ENCODE data around the gene PUSL1.
"Not testable (repeated sequence)": the region's sequence is repeated elsewhere in the genome, so short reads cannot be mapped to it uniquely, and the experiment has no call there.

PUSL1 gene

DNA sequence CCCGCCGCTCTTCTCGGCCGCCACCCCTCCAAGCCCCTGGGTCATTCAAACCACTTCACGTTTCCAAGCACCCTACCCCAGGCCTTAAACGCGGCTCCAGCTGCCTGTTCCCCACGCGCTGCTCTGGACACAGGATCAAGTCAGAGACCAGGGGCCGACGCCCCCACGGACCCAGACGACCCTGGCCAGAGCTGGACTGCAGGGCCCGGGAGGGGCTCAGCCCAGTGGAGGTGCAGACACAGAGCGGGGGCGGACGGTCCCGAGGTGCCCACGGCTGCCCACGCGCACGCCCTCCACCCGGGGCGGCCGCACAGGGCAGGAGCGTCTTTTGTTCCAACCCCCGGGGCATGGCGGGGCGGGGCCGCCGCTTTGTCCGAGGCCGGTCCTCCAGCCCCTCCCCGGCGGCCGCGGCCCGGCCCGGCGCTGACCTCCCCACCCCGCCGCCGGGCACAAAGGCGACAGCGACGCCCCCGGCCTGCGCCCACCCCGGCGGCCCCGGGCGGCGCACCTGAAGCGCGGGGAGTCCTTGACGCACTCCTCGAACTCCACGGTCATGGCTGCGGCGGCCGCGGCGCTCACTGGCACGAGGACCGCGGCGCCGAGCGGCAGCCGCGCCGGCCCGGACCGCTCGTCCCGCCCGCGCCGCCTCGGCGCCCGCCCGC lies 1.0 kb upstream of the PUSL1 start:
- in situ Hi-C loops (cut with MboI; ENCODE audit: low sequenced_read_pairs) = no loop called here

DNA sequence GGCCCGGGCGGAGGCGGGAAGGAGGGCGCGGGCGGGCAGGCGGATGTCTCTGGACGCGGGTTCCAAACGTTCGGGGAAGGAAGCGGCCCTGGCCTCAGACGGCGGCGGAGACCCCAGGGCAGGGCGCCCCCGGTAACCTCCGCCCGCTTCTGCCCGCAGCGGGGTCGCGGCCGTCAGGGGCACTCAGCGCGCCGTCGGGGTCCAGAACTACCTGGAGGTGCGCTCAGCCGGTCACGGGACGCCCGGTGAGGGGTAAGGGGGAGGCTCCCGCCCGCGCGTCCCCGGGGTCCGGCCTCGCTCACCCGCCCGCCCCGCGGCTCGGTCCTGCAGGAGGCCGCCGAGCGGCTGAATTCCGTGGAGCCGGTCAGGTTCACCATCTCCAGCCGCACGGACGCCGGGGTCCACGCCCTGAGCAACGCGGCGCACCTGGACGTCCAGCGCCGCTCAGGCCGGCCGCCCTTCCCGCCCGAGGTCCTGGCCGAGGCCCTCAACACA lies 406 bp downstream of the PUSL1 start:
- in situ Hi-C loops (cut with MboI; ENCODE audit: low sequenced_read_pairs) = no loop called here

DNA sequence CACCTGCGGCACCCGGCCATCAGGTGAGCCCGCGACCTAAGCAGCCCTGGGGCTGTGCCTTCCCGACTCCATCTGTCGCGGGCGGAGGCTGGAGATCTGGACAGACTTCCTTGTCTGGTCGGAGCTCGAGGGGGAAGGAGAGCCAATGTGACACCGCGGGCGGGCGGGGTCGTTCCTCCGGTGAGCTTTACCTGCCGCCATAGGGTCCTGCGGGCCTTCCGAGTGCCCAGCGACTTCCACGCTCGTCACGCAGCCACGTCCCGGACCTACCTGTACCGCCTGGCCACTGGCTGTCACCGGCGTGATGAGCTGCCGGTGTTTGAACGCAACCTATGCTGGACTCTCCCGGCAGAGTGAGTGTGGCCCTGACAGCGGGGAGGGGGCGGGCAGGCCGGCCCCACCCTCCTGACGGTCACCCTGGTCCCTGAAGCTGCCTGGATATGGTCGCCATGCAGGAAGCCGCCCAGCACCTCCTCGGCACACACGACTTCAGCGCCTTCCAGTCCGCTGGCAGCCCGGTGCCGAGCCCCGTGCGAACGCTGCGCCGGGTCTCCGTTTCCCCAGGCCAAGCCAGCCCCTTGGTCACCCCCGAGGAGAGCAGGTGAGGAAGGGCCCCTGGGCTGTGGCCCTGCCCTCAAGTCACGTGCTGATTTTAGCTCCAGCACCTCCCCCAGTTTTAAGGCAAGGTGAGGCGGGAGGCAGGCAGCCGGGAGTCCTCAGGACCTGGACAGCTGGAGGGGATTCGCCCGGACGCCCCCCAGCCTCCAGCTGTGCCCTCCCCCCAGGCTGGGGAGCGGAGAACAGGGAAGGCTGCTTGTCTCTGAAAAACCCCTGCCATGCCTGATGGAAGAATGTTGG lies 1.1 kb downstream of the PUSL1 start:
- in situ Hi-C loops (cut with MboI; ENCODE audit: low sequenced_read_pairs) = no loop called here

DNA sequence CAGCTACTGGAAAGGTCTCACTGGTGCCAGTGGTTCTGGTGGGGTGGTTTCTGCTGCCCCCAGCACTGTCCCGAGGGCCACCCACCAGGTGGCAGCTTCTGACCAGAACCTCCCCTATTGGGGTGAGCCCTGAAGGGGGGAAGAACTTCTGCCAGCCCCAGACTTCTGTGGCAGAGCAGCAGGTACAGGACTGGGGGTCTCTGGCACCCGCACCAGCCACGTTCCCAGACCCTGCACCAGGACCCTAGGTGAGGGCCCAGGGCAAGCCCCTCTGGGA lies 1.6 kb downstream of the PUSL1 start:
- in situ Hi-C loops (cut with MboI; ENCODE audit: low sequenced_read_pairs) = no loop called here

DNA sequence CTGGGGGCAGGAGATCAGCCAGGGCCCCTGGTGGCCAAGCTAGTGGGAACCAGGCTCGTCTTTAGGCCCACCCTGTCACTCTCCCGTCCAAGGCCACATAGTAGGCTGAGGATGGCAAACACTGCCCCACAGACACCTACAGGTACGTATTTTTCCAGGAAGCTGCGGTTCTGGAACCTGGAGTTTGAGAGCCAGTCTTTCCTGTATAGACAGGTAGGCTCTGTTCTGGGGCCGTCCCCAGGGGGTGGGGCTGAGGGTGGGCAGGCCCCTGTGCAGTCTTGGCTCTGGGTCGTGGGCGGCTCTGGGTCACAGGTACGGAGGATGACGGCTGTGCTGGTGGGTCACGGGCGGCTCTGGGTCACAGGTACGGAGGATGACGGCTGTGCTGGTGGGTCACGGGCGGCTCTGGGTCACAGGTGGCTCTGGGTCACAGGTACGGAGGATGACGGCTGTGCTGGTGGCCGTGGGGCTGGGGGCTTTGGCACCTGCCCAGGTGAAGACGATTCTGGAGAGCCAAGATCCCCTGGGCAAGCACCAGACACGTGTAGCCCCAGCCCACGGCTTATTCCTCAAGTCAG lies 2.2 kb downstream of the PUSL1 start:
- in situ Hi-C loops (cut with MboI; ENCODE audit: low sequenced_read_pairs) = no loop called here

DNA sequence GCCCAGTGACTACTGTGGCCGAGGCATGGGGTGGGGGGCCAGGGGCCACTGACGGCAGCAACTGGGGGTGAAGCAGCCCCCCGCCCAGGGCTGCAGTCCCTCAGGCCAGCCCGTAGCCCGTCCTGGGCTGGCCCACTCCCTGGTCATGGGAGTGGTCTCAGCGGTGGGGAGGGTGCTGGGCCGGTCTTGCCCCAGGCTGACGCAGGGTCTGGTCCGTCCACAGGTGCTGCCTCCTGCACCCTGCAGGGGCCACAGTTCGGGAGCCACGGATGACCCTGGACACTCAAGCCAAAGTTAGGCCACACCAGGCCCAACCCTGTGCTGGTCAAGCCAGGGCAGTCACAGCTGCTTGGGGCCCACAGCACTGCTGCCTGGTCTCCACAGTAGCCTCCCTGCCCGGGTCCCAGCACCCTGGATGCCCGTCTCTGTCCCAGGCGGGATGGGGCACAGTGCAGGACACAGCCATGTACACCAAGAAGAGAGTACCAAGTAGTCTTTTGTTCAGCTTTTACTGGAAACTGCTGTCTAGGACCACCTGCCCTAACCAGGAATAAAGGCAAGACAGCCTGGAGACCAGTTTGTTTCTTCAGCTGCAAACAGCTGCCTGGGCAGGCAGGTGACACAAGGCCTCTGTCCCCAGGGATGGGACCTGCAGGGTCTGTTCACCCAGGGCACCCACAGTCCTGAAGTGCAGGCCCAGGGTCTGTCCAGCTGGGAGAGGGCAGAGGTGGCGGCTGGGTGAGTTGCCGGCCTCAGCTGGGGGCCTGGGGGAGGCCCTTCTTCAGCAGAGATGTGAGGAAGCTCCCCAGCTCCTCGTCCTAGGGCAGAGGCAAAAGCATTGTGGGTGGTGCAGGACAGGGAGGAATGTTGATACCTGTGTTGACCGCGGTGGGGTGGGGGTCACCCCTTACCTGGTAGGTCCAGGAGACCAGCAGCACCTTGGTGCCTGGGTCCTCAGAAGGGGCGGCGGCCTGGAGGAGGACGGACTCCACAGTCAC lies 3.0 kb downstream of the PUSL1 start:
- in situ Hi-C loops (cut with MboI; ENCODE audit: low sequenced_read_pairs) = no loop called here

DNA sequence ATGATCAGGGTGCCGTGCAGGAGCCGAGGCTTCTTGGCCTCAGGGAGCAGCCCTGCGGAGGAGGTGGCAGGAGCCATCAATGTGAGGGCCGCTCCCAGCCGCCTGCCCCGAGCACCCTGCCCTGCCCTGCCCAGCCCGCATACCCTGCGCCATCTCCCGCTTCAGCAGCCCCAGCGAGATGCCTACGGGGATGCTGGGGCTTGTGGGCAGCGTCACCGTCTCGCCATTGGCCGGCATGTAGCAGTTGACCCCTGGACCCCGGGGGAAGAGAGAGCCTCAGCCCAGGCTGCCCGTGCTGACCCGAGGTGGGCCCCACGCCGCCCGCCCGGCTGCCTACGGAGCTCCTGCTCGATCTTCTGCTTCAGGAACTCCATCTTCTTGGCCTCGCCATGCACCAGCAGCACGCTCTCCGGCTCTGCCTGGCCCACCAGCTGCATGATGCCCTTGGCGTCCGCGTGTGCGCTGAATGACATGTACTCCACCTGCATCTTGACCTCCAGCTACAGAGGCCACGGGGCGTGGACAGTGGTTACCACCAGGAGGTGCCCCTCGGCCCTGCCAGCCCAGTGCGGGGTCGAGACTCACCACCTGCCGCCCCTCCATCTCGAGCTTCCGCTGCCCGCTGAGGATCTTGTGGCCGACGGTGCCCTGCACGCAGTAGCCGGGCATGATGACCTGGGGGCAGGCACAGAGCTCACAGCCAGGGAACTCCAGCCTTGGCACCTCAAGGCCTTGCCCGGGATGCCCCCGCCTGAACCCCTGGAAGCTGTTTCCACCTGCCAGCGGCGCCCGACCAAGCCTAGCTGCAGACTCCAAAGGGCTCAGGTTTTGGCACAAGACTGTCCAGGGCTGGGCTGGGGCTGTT lies 4.3 kb downstream of the PUSL1 start:
- in situ Hi-C loops (cut with MboI; ENCODE audit: low sequenced_read_pairs) = no loop called here

DNA sequence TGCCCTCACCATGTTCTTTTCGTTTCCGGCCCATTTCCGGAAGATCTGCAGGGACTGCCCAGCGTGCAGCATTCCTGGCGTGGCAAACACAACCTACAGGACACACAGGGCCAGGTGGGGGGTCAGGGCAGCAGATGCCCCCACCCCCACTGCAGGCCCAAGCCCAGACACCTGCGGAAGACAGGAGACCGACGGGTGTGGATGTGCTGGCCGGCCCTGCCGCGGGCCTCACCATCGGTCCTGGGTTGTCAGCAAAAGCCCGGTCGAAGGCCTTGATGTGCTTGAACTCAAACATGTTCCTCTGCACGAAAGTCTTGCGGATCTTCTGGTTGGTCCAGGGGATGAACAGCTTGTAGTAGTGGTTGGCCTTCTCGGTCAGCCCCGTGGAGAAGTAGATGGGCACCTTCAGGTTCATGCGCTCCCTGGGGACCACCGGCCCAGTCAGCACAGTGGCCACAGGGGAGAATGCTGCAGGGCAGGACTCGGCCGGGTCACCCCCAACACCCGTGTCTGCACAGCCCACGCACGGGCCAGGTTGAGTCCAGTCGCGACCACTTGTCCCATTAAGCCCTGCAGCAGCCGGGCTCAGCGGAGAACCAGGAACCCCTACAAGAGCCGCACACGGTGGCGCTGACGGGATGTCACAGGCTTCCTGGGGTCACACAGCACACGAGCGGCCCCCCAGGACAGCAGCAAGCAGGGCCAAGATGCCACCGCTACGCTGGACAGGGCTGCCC lies 5.3 kb downstream of the PUSL1 start:
- in situ Hi-C loops (cut with MboI; ENCODE audit: low sequenced_read_pairs) = no loop called here

DNA sequence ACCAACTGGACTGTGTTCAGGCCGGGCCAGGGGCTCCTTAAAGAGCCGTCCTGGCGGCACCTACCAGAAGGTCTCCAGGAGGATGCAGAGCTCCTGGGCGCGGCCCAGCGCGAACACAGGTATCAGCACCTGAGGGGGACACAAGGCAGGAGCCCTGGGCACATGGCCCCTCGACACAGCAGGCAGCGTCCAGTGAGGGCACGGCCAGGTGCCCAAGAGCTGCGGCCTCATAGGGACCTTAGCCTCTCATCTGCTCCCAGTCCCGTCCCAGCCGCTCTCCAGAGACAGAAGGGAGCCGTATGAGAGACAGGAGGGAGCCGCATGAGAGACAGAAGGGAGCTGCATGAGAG lies 5.8 kb downstream of the PUSL1 start:
- in situ Hi-C loops (cut with MboI; ENCODE audit: low sequenced_read_pairs) = no loop called here

- in situ Hi-C loops (cut with MboI; ENCODE audit: low sequenced_read_pairs) = no loop called here
Observed at GRCh38 chr1:1314678-1315335, 6.4 kb downstream of the PUSL1 start.

- in situ Hi-C loops (cut with MboI; ENCODE audit: low sequenced_read_pairs) = no loop called here
Observed at GRCh38 chr1:1315435-1315954, 7.1 kb downstream of the PUSL1 start.

- in situ Hi-C loops (cut with MboI; ENCODE audit: low sequenced_read_pairs) = not testable (repeated sequence)
Observed at GRCh38 chr1:1316199-1316598, 7.8 kb downstream of the PUSL1 start.

GRCh38 chr1:1317420-1317819 lies 9.0 kb downstream of the PUSL1 start:
- in situ Hi-C loops (cut with MboI; ENCODE audit: low sequenced_read_pairs) = no loop called here

- in situ Hi-C loops (cut with MboI; ENCODE audit: low sequenced_read_pairs) = no loop called here
Observed at GRCh38 chr1:1318131-1318652, 9.8 kb downstream of the PUSL1 start.

GRCh38 chr1:1318777-1319645 lies 10.6 kb downstream of the PUSL1 start:
- in situ Hi-C loops (cut with MboI; ENCODE audit: low sequenced_read_pairs) = no loop called here

DNA sequence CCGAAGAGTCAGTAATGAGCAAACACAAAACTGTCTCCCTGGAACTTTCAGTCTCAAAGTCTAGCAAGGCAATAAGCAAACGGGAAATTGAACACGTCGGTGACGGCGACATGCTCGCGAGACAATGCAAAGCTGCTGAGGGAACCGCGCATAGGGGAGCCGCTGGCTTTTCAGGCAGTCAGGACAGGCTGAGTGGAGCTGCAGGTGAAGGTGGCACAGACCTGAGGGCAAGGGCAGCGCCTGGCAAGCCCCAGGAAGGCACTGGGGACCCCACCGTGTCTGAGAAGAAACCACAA lies 11.2 kb downstream of the PUSL1 start:
- in situ Hi-C loops (cut with MboI; ENCODE audit: low sequenced_read_pairs) = no loop called here

- in situ Hi-C loops (cut with MboI; ENCODE audit: low sequenced_read_pairs) = no loop called here
Observed at GRCh38 chr1:1320666-1321448, 12.5 kb downstream of the PUSL1 start.
